Breast epithelium (tissue), 3 donors: ENCODE measurements around the gene UPK3B.
"Not testable (repeated sequence)": the region's sequence is repeated elsewhere in the genome, so short reads cannot be mapped to it uniquely, and the experiment has no call there.

ENCODE experiments used
- POLR2A ChIP-seq: fragments of 450-650 bp; IDR thresholded peaks from one replicate; pipeline ENCODE4 v1.6.1; 2016; ENCODE audit warnings: antibody characterized with exemption, mild to moderate bottlenecking, moderate library complexity
- POLR2AphosphoS5 ChIP-seq, 3 donors: sonication (generic); formaldehyde crosslinking; IDR thresholded peaks; one replicate each; pipeline ENCODE4 v1.6.1; 2017; ENCODE audit warnings: antibody characterized with exemption in 3 of 3
- TF ChIP-seq, protein P1 (sequence below), 3 donors: fragments of 450-650 bp; IDR thresholded peaks; one replicate each; pipeline ENCODE4 v1.5.1; 2016 to 2017; ENCODE audit warnings: antibody characterized with exemption in 3 of 3, mild to moderate bottlenecking in 3 of 3, moderate library complexity in 3 of 3

GRCh38 chr7:76561342-76561741, 51.0 kb downstream of the UPK3B start:
- not testable (repeated sequence) for TF ChIP-seq POLR2AphosphoS5 (IDR thresholded peaks at IDR 0.05); POLR2A
- TF ChIP-seq, protein P1, sequence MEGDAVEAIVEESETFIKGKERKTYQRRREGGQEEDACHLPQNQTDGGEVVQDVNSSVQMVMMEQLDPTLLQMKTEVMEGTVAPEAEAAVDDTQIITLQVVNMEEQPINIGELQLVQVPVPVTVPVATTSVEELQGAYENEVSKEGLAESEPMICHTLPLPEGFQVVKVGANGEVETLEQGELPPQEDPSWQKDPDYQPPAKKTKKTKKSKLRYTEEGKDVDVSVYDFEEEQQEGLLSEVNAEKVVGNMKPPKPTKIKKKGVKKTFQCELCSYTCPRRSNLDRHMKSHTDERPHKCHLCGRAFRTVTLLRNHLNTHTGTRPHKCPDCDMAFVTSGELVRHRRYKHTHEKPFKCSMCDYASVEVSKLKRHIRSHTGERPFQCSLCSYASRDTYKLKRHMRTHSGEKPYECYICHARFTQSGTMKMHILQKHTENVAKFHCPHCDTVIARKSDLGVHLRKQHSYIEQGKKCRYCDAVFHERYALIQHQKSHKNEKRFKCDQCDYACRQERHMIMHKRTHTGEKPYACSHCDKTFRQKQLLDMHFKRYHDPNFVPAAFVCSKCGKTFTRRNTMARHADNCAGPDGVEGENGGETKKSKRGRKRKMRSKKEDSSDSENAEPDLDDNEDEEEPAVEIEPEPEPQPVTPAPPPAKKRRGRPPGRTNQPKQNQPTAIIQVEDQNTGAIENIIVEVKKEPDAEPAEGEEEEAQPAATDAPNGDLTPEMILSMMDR (IDR thresholded peaks at IDR 0.05) = not testable (repeated sequence)
